Measurements from ENCODE around the gene IGF2. TPM values are rescaled to one million over a fixed set of nuclear protein-coding genes. Genes with fewer than 3 reads are reported as not detected.

The IGF2 gene
- total RNA-seq, 2 experiments from 2014 or later, result 0.06 to 0.08 TPM

GRCh38 chr11:2149460-2149859, 10.3 kb upstream of the IGF2 start:
- peaks cover 11% of the 10 kb centered on the region for H3K4me1 Mint-ChIP-seq
- peaks cover 66% of the 10 kb centered on the region for H3K27me3 Mint-ChIP-seq

GRCh38 chr11:2148595-2148994, 9.4 kb upstream of the IGF2 start:
- H3K9me3 Mint-ChIP-seq, result no peaks in the 10 kb centered on the region
- no peak for DNase-seq
- peaks cover 13% of the 10 kb centered on the region for H3K4me1 Mint-ChIP-seq
- H3K27me3 Mint-ChIP-seq, result peaks cover 72% of the 10 kb centered on the region
- no peak overlapping the region for H3K27ac Mint-ChIP-seq
- H3K4me3 Mint-ChIP-seq, result no peak overlapping the region
- no peaks in the 10 kb centered on the region for H3K36me3 Mint-ChIP-seq

More at GRCh38 chr11:2149460-2149859, 10.3 kb upstream of the IGF2 start:
- no peak overlapping the region for H3K4me3 Mint-ChIP-seq
- H3K27ac Mint-ChIP-seq, result no peak overlapping the region
- H3K36me3 Mint-ChIP-seq, result no peaks in the 10 kb centered on the region
- no peaks in the 10 kb centered on the region for H3K9me3 Mint-ChIP-seq
- DNase-seq, result no peak

GRCh38 chr11:2147391-2147790, 8.2 kb upstream of the IGF2 start:
- no peak for DNase-seq
- Mint-ChIP-seq H3K4me3 (no peak overlapping the region), H3K9me3 (no peaks in the 10 kb centered on the region), H3K36me3 (no peaks in the 10 kb centered on the region), H3K4me1 (peaks cover 25% of the 10 kb centered on the region), H3K27ac (no peak overlapping the region), H3K27me3 (peaks cover 82% of the 10 kb centered on the region)

- no peaks in the 10 kb centered on the region for H3K36me3 Mint-ChIP-seq
- H3K4me1 Mint-ChIP-seq, result peaks cover 27% of the 10 kb centered on the region
- DNase-seq, result no peak
- H3K27me3 Mint-ChIP-seq, result peaks cover 91% of the 10 kb centered on the region
- no peak overlapping the region for H3K27ac Mint-ChIP-seq
- H3K4me3 Mint-ChIP-seq, result no peak overlapping the region
- H3K9me3 Mint-ChIP-seq, result no peaks in the 10 kb centered on the region
Observed at GRCh38 chr11:2146051-2146450, 6.9 kb upstream of the IGF2 start.

- Mint-ChIP-seq H3K9me3 (no peaks in the 10 kb centered on the region), H3K36me3 (no peaks in the 10 kb centered on the region), H3K27me3 (peaks cover 89% of the 10 kb centered on the region), H3K4me3 (no peak overlapping the region), H3K27ac (no peak overlapping the region), H3K4me1 (peaks cover 26% of the 10 kb centered on the region)
- DNase-seq, result no peak
Observed at GRCh38 chr11:2144544-2145248, 5.5 kb upstream of the IGF2 start.

- Mint-ChIP-seq H3K9me3 (no peaks in the 10 kb centered on the region), H3K27ac (no peak overlapping the region), H3K36me3 (no peaks in the 10 kb centered on the region), H3K4me3 (peak overlapping the region; percentile 40), H3K27me3 (peaks cover 84% of the 10 kb centered on the region), H3K4me1 (peaks cover 26% of the 10 kb centered on the region)
- DNase-seq, result no peak
Observed at GRCh38 chr11:2143799-2144543, 4.8 kb upstream of the IGF2 start.

GRCh38 chr11:2143477-2143798, 4.2 kb upstream of the IGF2 start:
- Mint-ChIP-seq H3K4me1 (peaks cover 26% of the 10 kb centered on the region), H3K36me3 (no peaks in the 10 kb centered on the region), H3K27ac (no peak overlapping the region), H3K4me3 (peak overlapping the region; percentile 40), H3K27me3 (peaks cover 81% of the 10 kb centered on the region), H3K9me3 (no peaks in the 10 kb centered on the region)
- no peak for DNase-seq

- H3K9me3 Mint-ChIP-seq, result no peaks in the 10 kb centered on the region
- no peak overlapping the region for H3K27ac Mint-ChIP-seq
- DNase-seq, result peak; percentile 57
- peaks cover 28% of the 10 kb centered on the region for H3K4me1 Mint-ChIP-seq
- peak overlapping the region; percentile 60 for H3K4me3 Mint-ChIP-seq
- H3K36me3 Mint-ChIP-seq, result no peaks in the 10 kb centered on the region
- peaks cover 78% of the 10 kb centered on the region for H3K27me3 Mint-ChIP-seq
Observed at GRCh38 chr11:2142762-2143202, 3.6 kb upstream of the IGF2 start.

GRCh38 chr11:2142300-2142759, 3.1 kb upstream of the IGF2 start:
- H3K4me3 Mint-ChIP-seq, result no peak overlapping the region
- peaks cover 28% of the 10 kb centered on the region for H3K4me1 Mint-ChIP-seq
- H3K36me3 Mint-ChIP-seq, result no peaks in the 10 kb centered on the region
- H3K27me3 Mint-ChIP-seq, result peaks cover 80% of the 10 kb centered on the region
- no peak overlapping the region for H3K27ac Mint-ChIP-seq
- DNase-seq, result no peak
- no peaks in the 10 kb centered on the region for H3K9me3 Mint-ChIP-seq

GRCh38 chr11:2140411-2141400, 1.5 kb upstream of the IGF2 start:
- no peak for DNase-seq
- H3K9me3 Mint-ChIP-seq, result no peaks in the 10 kb centered on the region
- no peaks in the 10 kb centered on the region for H3K36me3 Mint-ChIP-seq
- no peak overlapping the region for H3K4me3 Mint-ChIP-seq
- H3K4me1 Mint-ChIP-seq, result peaks cover 28% of the 10 kb centered on the region
- peaks cover 80% of the 10 kb centered on the region for H3K27me3 Mint-ChIP-seq
- H3K27ac Mint-ChIP-seq, result no peak overlapping the region

GRCh38 chr11:2139621-2140337, 590 bp upstream of the IGF2 start:
- H3K27me3 Mint-ChIP-seq, result peaks cover 80% of the 10 kb centered on the region
- no peak overlapping the region for H3K4me3 Mint-ChIP-seq

GRCh38 chr11:2138431-2139122, 612 bp downstream of the IGF2 start:
- no peak overlapping the region for H3K27ac Mint-ChIP-seq
- no peaks in the 10 kb centered on the region for H3K36me3 Mint-ChIP-seq
- DNase-seq, result no peak
- H3K27me3 Mint-ChIP-seq, result peaks cover 76% of the 10 kb centered on the region
- H3K4me3 Mint-ChIP-seq, result peak overlapping the region; percentile 63
- no peaks in the 10 kb centered on the region for H3K9me3 Mint-ChIP-seq
- H3K4me1 Mint-ChIP-seq, result peaks cover 25% of the 10 kb centered on the region

More at GRCh38 chr11:2139621-2140337, 590 bp upstream of the IGF2 start:
- Mint-ChIP-seq H3K36me3 (no peaks in the 10 kb centered on the region), H3K9me3 (no peaks in the 10 kb centered on the region), H3K4me1 (peaks cover 28% of the 10 kb centered on the region), H3K27ac (no peak overlapping the region)
- no peak for DNase-seq

GRCh38 chr11:2138068-2138430, 1.1 kb downstream of the IGF2 start:
- H3K4me1 Mint-ChIP-seq, result peaks cover 20% of the 10 kb centered on the region
- no peak overlapping the region for H3K27ac Mint-ChIP-seq
- H3K36me3 Mint-ChIP-seq, result no peaks in the 10 kb centered on the region
- peak overlapping the region; percentile 63 for H3K4me3 Mint-ChIP-seq
- DNase-seq, result no peak
- no peaks in the 10 kb centered on the region for H3K9me3 Mint-ChIP-seq
- H3K27me3 Mint-ChIP-seq, result peaks cover 78% of the 10 kb centered on the region
